HG03571 (cell line): ENCODE measurements around the gene LIN7B.

Experiments used
- ATAC-seq: cut with Tn5 transposase; IDR thresholded peaks from one replicate; pipeline ENCODE4 v1.9.1; 2021; ENCODE audit not compliant: unreplicated experiment

The LIN7B gene

DNA sequence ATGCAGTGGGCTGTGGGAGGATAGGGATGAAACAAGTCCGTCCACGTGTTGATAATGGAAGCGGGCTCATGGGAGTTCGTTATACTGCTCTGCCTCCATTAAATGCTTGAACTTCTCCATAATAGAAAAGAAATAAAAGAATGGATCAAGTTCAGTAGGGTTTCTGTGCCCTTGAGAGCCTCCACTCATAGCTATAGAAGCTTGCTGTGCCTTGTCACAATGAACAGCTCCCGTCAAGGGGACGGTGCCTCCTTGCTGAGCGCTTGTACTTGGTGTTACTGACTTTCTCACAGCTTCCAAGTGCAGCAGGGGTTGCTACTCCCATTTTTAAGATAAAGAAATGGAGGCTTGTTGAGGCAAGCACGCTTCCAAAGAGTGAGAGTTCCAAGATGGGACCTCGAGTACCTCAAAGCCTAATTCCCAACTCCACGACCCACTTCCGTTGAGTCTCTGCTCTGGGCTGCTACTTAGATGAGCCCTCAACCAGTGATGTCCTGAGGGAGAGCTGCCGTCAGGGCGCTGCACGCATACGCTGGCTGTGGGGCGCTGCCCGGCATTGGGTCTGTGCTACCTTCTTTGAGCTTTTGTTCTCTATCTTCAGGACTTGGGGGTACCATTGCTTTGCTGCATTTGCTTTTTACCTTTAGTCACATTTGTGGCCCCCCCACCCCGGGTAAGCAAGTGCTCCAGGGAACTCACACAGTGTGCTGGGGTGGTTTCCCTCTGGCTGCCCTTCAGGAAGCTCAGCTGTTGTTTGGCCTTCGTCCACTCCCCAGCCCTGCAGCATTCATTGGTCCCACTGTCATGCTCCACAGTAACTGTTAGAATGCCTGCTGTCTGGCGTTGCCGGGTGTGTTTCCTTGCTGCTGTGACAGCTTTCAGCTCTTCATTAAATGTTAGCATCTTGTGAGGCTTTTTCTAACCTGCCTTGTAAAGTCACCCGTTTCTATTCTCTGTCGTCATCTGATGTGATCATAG, 19.4 kb upstream of the LIN7B start:
- ATAC-seq: no peak

DNA sequence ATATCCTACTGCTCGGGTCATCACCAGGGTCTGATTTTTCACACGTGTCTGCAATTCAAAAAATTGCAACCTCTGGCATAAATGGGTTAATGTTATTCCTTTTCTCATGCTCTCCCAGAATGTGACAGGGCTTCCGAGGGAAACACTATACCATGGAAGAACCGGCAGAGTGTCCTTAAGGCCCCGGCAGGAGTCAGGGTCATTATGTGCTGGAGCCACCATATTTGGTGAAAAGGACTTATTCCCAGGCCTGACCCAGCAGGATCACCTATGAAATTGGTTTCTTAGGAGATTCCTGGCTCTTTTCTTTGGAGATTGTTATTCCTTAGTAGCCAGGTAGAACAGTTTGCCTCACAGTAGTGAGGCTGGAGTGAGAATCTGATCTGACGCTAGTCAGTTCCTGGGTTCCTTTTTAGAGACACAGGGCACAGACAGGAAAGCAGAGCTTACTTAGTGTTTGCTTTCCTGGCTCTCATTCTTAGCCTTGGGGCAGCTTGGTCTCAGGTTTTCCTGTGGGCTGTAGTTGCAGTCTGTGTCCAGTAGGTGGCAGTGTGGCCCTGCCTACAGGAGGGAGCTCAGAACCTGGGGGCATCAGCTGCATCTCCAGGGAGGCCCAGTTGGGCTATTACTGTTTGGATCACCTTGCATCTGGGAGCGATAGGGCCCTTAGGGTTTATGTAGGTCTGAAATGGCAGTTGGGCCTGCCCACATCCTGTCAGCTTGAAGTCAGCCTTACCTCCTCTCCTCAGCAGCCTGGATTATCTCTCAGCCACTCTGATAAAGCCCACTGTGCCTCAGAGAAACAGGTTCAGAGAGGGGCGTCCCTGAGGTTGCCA, 16.5 kb upstream of the LIN7B start:
- ATAC-seq: no peak

DNA sequence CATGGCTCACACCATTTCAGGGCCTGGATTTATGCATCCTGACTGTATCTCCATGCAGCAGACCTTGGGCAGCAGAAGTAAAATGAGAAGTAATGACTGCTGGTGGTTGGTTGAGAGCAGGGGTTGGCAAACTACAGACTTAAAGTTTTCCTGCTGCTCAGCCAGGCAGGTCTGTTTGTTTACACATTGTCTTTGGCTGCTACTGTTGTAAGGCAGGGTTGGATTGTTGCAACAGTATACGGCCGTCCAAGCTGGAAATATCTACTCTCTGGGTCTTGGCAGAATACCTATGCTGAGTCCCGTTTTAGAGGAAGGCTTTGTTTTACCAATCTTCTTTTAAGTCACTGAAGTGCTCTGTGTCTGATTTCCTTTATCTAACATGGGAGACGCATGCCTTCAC, 15.4 kb upstream of the LIN7B start:
- ATAC-seq: no peak

DNA sequence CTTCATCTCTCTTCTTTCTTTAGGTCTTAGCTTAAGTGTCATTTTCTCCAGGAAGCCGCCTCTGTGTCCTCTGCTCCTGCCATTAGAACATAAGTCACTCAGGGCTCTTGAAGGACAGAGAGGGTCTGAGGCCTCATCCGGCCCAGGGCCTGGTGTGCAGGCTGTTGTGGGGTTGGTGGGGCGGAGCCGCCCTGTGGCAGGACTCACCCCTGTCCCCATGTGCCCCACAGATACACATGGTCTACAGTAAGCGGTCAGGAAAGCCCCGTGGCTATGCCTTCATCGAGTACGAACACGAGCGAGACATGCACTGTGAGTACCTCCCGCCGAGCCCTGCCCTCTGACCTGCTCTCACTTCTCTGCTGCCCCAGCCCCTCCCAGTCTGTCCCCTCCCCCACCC, 13.0 kb upstream of the LIN7B start:
- ATAC-seq: no peak

DNA sequence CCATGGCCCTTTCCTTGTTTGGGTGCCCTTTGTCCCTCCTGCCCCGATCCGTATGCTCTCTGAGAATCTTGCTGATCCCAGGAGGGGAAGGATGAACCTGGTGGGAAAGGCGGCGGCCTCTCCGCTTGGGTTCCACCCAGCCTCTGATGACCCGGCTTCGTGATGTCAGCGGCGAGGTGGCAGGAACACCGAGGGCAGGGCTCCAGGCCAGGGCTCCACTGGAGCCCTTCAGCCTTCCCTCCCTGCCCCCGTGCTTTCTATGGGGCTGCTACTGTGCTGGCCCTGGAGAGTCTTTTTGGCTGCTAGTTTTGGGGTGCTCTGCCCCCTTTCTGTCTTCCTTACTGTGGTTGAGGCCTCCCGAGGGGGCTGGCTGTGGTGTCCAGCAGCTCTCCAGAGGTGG, 11.9 kb upstream of the LIN7B start:
- ATAC-seq: no peak

DNA sequence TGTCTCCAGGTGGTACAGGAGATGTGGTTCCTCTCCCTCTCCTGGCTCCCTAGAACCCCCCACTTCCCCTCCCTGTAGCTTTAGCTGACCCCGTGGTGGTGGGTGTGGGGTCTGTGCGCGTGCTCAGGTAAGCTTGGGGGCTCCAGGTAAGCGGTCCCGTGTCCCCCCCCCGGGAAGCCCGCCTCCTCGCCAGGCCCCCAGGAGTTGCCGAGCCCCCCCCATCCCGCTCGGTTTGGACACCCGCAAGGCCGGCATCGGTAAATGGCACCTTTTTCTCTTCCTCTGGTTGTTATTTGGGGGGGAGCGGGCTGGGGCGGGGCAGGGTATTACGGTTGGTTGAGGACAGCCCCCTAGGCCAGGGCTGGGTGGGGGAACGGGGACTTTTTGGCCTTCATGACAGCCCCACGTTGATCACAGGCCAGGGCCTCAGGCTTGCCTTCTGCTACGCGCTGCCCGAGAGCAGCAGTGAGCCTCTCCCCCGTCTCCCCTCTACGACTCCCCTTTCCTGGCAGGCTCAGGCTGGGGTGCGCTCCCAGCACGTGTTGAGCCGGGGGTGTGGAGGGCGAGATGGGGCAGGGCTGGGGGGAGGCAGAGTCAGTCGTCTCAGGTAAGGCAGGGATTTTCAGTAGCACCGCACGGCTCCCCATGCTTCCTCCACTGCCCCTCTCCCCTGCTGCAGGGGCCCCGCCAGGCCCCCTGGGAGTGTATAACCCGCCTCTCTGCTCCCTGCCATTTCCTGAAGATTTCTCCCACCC, 10.7 kb upstream of the LIN7B start:
- no peak for ATAC-seq

DNA sequence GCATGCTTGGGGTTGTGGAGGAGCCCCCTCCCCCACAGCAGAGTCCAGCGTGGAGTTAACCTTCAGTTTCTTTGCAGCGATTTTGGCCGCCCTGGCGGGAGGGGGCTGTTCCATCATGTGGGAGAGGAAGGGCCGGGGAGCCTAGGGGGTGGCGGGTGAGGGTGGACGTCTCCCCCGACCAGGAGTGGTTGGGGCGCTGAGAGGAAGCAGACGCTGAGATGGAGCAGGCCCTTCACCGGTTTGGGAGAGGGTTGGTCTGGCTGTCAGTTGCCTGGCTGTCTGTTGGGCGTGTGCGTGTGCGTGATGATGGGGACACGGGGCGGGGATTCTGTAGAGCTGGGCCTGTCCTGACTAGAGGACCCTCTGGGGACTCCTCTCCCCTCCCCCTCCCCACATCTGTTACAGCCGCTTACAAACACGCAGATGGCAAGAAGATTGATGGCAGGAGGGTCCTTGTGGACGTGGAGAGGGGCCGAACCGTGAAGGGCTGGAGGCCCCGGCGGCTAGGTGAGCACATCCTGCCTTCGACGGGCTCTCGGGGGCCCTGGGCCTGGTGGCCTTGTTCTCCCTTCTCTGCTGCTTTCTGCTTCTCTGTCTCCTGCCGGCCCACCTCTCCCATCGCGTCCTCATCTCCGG, 9.8 kb upstream of the LIN7B start:
- ATAC-seq: no peak

DNA sequence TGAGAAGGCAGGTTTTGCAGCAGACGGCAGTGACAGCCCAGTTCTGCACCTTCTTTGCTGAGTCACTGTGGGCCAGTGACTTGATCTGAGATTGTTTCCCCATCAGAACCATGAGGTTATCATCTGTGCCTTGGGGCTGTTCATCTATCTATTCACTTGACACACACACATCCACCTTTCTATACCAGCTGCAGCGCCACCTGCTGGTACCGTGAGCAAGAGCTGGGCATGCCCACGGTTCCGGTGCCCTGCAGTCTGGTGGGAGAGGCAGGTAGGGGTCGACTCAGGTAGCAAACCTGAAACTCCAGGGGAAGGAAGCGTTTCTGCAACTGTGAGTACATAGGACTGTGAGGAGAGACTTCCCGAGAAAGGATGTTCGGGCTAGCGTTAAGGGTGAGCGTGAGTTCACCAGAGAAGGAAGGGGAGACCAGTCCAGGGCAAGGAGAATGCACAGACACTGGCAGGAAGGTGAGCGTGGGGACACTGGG, 7.5 kb upstream of the LIN7B start:
- no peak for ATAC-seq

DNA sequence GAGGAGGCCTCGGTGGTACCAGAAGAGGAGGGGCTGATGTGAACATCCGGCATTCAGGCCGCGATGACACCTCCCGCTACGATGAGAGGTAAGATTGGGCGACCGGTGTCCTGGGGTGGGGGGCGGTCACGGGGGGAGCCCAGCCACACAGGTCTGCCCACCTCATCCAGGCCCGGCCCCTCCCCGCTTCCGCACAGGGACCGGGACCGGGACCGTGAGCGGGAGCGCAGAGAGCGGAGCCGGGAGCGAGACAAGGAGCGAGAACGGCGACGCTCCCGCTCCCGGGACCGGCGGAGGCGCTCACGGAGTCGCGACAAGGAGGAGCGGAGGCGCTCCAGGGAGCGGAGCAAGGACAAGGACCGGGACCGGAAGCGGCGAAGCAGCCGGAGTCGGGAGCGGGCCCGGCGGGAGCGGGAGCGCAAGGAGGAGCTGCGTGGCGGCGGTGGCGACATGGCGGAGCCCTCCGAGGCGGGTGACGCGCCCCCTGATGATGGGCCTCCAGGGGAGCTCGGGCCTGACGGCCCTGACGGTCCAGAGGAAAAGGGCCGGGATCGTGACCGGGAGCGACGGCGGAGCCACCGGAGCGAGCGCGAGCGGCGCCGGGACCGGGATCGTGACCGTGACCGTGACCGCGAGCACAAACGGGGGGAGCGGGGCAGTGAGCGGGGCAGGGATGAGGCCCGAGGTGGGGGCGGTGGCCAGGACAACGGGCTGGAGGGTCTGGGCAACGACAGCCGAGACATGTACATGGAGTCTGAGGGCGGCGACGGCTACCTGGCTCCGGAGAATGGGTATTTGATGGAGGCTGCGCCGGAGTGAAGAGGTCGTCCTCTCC, 6.3 kb upstream of the LIN7B start:
- no peak for ATAC-seq

DNA sequence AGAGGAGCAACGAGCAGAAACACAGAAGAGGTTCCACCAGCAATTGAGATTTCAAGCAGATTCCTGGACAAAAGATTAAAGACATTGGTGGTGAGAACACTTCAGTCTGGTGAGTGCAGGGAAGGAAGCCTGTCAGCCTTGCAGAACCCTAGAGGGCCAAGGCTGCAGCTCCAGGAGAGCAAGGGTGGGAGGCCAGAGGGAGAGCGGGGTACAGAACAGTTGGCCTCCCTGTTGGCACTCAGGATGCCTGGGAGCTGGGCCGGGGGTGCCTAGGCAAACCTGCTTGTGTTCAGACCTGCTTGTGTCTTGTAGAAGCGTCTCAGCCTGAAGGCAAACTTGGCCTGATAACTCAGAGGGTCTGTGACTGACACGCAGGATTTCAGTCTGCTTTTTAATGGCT, 5.1 kb upstream of the LIN7B start:
- no peak for ATAC-seq

DNA sequence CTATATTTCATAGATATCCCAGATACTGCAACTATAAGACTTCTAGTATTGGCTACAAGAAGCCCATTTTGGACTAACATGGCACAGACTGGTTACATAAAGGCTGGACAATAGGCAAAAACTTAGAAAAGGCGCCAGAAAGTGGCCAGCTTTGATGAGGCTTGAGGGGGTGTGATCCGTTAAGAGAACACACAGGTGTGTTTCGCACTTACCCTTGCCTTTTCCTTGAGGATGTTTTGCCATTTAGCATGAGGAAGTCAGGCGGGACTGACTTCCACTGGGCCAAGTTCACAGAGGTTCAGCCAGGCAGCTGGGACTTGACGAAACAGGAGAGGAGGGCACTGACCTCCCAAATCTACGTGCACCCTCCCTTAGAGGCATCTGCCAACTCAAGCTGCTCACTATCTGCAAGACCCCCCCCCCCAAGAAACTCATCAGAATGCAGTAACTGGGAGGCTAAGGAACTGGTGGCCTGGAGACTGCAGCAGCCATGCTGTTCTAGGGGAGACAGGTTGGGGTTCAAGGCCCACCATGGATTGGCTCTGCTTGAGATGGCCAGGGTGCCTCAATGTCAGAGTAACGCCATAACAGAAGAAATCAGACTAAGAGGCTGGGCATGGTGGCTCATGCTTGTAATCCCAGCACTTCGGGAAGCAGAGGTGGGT, 4.5 kb upstream of the LIN7B start:
- no peak for ATAC-seq

DNA sequence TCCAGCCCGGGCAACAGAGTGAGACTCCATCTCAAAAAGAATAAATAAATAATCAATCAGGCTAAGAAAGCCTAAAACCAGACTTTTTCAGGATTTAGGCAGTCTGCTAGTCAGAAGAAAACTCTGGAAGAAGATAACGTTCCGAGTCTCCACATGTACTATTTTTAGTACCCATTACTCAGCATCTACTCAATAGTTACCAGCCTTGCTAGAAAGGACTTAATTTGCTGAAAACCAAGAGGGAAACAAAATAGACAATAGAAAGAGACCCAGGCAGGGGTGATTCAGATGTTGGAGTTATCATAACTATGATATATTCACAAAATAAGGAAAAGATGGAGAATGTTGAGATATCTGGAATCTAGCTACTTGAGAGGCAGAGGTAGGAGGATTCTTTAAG, 3.6 kb upstream of the LIN7B start:
- ATAC-seq: no peak

DNA sequence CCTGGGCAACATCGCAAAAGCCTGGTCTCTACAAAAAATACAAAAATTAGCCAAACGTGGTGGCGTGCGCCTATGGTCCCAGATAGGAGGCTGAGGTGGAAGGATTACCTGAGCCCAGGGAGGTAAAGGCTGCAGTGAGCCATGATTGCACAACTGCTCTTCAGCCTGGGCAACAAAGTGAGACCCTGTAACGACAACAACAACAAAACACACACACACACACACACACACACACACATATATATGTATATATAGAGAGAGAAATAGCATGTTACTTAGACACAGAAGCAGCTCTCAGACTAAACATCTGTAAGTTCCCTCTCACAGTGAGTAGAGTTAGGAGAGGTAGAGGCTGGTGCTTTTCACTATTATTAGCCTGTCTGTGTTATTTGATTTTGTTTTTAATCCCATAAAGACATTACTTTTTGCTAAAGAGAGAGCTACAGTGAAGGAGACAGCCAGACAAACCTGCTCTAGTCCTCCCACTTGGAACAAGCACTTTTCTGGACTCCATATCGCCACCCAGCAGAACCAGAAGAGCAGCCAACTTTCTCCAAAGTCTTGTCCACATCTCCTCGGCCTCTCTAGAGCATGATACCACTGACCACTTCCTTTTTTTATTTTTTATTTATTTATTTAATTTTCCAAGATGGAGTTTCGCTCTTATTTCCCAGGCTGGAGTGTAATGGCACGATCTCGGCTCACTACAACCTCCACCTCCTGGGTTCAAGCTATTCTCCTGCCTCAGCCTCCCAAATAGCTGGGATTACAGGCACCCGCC, 2.8 kb upstream of the LIN7B start:
- no peak for ATAC-seq

DNA sequence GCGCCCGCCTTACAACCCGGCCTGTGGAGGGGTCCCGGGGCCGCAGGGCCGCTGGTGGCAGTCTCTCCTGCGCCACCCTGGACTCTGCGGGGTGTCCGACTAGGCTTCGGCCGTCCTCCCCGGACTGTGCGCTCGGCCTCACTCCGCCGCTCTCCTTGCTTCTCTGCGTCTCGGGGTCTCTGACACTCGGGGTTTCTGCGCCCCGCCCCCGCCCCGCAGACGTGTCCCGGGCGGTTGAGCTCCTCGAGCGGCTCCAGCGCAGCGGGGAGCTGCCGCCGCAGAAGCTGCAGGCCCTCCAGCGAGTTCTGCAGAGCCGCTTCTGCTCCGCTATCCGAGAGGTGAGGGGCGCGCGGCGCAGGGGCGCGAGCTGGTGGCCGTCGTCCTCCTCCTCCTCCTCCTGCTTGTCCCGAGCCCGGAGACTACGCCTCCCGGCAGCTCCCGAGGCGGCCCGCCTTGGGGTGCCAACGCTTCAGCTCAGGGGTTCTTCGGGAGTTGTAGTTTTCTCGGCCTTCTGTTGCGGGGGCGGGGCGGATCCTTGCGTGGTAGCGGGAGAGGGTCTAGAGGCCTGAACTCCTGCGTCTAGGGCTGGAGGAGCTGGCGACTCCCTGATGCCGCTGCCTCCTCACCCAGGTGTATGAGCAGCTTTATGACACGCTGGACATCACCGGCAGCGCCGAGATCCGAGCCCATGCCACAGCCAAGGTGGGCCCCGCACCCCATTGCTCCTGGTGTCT, 627 bp downstream of the LIN7B start:
- ATAC-seq: no peak

DNA sequence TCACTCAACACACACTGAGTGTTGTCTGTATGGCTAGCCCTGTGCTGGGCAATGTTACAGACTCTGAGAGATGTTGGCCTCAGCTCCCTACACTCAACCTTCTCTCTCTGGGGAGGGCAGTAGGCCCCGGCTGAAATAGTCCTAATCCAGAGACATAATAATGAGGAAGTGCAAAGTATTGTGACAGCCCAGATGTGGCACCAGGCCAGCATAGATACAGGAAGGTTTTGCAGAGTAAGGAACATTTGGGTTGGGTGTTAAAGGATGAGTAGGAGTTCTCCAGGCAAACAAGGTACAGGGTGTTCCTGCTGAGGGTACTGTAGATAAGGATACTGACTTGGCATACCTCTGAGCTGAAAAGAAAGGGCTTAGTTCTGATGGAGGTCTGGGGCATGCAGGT, 2.4 kb downstream of the LIN7B start:
- ATAC-seq: no peak

DNA sequence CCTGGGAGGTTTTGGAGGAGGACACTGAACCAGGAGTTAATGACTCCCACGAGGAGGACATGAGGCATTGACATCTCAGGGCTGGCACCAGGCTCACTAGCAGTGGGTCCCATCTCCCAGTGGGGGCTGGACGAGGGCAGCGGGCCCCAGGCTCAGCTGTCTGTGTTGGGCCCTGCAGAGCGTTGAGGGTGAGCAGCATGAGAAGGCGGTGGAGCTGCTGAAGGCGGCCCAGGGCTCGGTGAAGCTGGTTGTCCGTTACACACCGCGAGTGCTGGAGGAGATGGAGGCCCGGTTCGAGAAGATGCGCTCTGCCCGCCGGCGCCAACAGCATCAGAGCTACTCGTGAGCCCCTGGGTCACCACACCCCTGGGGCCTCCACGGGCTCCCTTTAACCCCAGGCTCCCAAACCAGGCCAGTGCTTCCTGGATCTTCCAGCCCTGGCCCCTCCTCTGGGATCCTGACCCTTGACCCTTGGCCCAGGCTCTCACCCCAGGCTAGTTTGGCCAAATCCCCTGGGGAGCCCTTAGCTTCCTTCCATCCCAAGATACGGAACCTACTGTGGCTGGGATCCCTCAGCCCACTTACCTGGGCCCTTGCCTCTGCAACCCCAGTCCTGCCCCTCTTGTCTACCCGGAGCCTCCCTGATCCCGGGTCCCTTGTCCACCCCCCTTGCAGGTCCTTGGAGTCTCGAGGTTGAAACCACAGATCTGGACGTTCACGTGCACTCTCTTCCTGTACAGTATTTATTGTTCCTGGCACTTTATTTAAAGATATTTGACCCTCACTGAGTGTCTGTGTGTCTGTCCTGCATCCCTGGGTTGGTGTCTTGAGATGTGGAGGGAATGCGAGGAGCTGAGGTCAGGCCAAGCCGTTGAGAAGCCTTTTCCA, 3.8 kb downstream of the LIN7B start:
- no peak for ATAC-seq
